Measurements from ENCODE around the gene OSMR. TPM values are rescaled to one million over a fixed set of nuclear protein-coding genes. Genes with fewer than 3 reads are reported as not detected.

The OSMR gene
- total RNA-seq, 1 experiment from 2014 or later: 1.6 TPM

DNA sequence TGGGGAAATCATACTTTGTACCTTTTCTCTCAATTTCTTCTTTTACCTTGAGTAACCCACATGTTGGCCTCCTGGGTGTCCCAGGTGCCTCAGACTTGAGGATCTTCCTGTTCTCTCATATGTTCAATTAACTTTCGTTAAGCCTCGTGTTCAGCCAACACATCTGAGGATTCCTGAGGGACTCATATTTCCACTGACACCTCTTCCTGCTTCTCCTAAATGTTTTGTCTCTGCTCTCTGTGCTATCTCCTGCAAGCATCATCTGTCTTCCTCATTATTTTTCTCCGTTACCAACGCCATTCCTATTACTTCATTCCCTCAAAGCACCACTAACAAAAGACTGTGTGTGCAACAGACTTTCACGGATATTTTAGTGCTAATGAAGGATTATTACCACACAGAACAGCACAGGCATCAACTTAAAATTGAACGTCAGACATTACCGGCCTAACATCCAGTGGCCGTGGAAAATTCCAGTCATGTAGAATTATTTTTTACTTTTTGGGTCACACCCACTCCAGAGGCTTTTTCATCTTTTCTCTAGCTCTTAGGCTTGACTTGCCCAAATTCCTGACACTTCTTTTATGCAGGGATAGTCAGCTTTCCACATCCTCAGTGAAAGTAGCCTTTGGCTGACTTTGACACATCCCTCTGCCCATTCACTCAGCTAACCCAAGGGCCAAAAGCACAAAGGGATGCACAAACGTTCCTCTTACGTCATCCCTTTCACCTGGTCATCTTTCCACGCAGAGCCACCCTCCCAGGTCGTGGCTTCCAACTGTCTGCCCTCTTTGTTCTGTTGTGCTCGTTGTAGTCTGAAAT is 46.0 kb upstream of the OSMR start:
- no peak overlapping the region for H2BK12ac ChIP-seq (ENCODE audit: insufficient read length, low read depth, low read length)
- Mint-ChIP-seq H3K36me3 (ENCODE audit: insufficient read depth in 1 of 3, low read depth in 3 of 3) (no peaks in the 10 kb centered on the region), H3K4me1 (no peaks in the 10 kb centered on the region), H3K9me3 (no peaks in the 10 kb centered on the region), H3K27me3 (ENCODE audit: low read depth) (no peaks in the 10 kb centered on the region), H3K27ac (no peak overlapping the region), H3K4me3 (no peak overlapping the region)
- no peak overlapping the region for H2BK120ac ChIP-seq (ENCODE audit: low read depth, low read length, poor library complexity, severe bottlenecking)
- no peaks in the 10 kb centered on the region for H3K4me1 ChIP-seq (ENCODE audit: insufficient read depth, low read length)
- no peak overlapping the region for H2BK15ac ChIP-seq (ENCODE audit: low read depth, low read length)
- no peaks in the 10 kb centered on the region for H3K23me2 ChIP-seq (ENCODE audit: insufficient read length, low read depth, low read length, poor library complexity, severe bottlenecking)
- no peak overlapping the region for H3K4ac ChIP-seq (ENCODE audit: low read depth, low read length)
- H3K27ac ChIP-seq (ENCODE audit: insufficient read length, low read depth, low read length): no peak overlapping the region
- no peak overlapping the region for H3K9ac ChIP-seq (ENCODE audit: extremely low read depth, insufficient read length, low read length)
- H3K27me3 ChIP-seq (ENCODE audit: insufficient read depth, low read length): no peaks in the 10 kb centered on the region
- 100% methylated on average over 2 of the region's 13 CpGs for WGBS (ENCODE audit: extremely low coverage, insufficient read length, low lambda C conversion rate)
- no peak overlapping the region for H3K23ac ChIP-seq (ENCODE audit: insufficient read length, low read depth, low read length)
- H2BK20ac ChIP-seq (ENCODE audit: low read depth, low read length, poor library complexity, severe bottlenecking): no peak overlapping the region
- no peak overlapping the region for H4K91ac ChIP-seq (ENCODE audit: insufficient read length, low read depth, low read length)
- H3K9me3 ChIP-seq (ENCODE audit: control insufficient read depth, low read depth, low read length): no peaks in the 10 kb centered on the region
- H4K8ac ChIP-seq (replicated peaks; ENCODE audit: insufficient read length, low read depth, low read length): no peak overlapping the region
- no peaks in the 10 kb centered on the region for H4K20me1 ChIP-seq (ENCODE audit: control insufficient read depth, insufficient read depth, insufficient read length)
- H2AK5ac ChIP-seq (ENCODE audit: insufficient read length, low read length): no peak overlapping the region
- DNase-seq: no peak
- H3T11ph ChIP-seq (ENCODE audit: low read length): no peak overlapping the region
- H3K56ac ChIP-seq (ENCODE audit: insufficient read length, low read depth, low read length): no peak overlapping the region
- H4K5ac ChIP-seq (ENCODE audit: insufficient read length, low read depth, low read length): no peak overlapping the region
- TF ChIP-seq CTCF (conservative IDR thresholded peaks at IDR 0.05): no peak
- H3K14ac ChIP-seq (ENCODE audit: insufficient read depth, low read length): no peak overlapping the region
- H3K18ac ChIP-seq (ENCODE audit: insufficient read length, low read depth, low read length): no peak overlapping the region
- H2BK5ac ChIP-seq (ENCODE audit: insufficient read length, low read length): no peak overlapping the region
- no peaks in the 10 kb centered on the region for H3K79me2 ChIP-seq (ENCODE audit: insufficient read depth, low read length)
- H3K4me2 ChIP-seq (ENCODE audit: insufficient read depth, insufficient read length, low read length): no peak overlapping the region
- no peak overlapping the region for H2AFZ ChIP-seq (ENCODE audit: low read length)
- no peaks in the 10 kb centered on the region for H3K79me1 ChIP-seq (ENCODE audit: insufficient read depth, low read depth, low read length, poor library complexity, severe bottlenecking)

Measured in H9 (cell line).